GM12878 (cell line): ENCODE data around the gene EPB41. TPM values are rescaled to one million over a fixed set of nuclear protein-coding genes. Genes with fewer than 3 reads are reported as not detected.

Source experiments
- ATAC-seq: fragments of 200-7000 bp; cut with Tn5 transposase; 3 replicates; pipeline ENCODE4 v1.9.1; 2020; ENCODE audit warnings: mild to moderate bottlenecking, moderate library complexity
- BruUV-seq: library from RNA; stranded (reverse); fragments of 400-500 nt; replicated peaks from 2 replicates; lab custom pipeline; 2021; lab: Mats Ljungman, UMichigan
- CTCF ChIA-PET: fragments of 300-600 bp; sonication (Branson Sonifier 250); formaldehyde crosslinking; extraction: SDS; loops from one replicate; lab custom pipeline; 2021; ENCODE audit warnings: inconsistent platforms; lab: Yijun Ruan, JAX
- POLR2A ChIA-PET: fragments of 350-600 bp; formaldehyde crosslinking; extraction: SDS; loops from one replicate; lab custom pipeline; 2021; ENCODE audit warnings: inconsistent platforms; lab: Charles Lee
- RAD21 ChIA-PET: fragments of 300-600 bp; sonication (Branson Sonifier 250); formaldehyde crosslinking; loops from one replicate; lab custom pipeline; 2023; ENCODE audit warnings: antibody characterized with exemption; ENCODE audit not compliant: unreplicated experiment; lab: Charles Lee
- SMC1A ChIA-PET: fragments of 300-600 bp; sonication (Branson Sonifier 250); formaldehyde crosslinking; loops from one replicate; lab custom pipeline; 2023; ENCODE audit not compliant: unreplicated experiment, uncharacterized antibody; lab: Charles Lee
- DNase-seq: peaks from one replicate; pipeline ENCODE4 v3.0.0-alpha.2; 2011; ENCODE audit warnings: low read depth, low spot score
- FAIRE-seq: peaks from 3 replicates; lab custom pipeline; 2011; peaks lifted over from hg19 to GRCh38; lab: Jason Lieb, UNC
- H2AFZ ChIP-seq: 2 replicates; pipeline ENCODE4 v1.6.0; 2011; ENCODE audit warnings: low read depth, low read length, control low read depth; ENCODE audit not compliant: control insufficient read depth
- H3K27ac ChIP-seq: 2 replicates; pipeline ENCODE4 v1.5.1; 2011; ENCODE audit warnings: control low read depth; ENCODE audit not compliant: control insufficient read depth, insufficient read depth
- H3K27me3 ChIP-seq, 2 experiments: replicated peaks in 1 of 2; 2 replicates each; pipeline versions ENCODE4 v1.6.0 to v1.6.1; 2011; ENCODE audit warnings: low read length in 1 of 2; ENCODE audit not compliant: control insufficient read depth in 2 of 2, insufficient read depth in 2 of 2
- H3K36me3 ChIP-seq, 2 experiments: 2 replicates each; pipeline ENCODE4 v1.5.1; 2011; ENCODE audit warnings: low read length in 1 of 2; ENCODE audit not compliant: control insufficient read depth in 2 of 2, insufficient read depth in 2 of 2
- H3K4me1 ChIP-seq: 2 replicates; pipeline ENCODE4 v1.6.1; 2011; ENCODE audit warnings: mild to moderate bottlenecking, low read length, moderate library complexity, mixed read lengths; ENCODE audit not compliant: control insufficient read depth, insufficient read depth
- H3K4me2 ChIP-seq: 2 replicates; pipeline ENCODE4 v1.6.0; 2011; ENCODE audit warnings: control low read depth; ENCODE audit not compliant: control insufficient read depth, insufficient read depth
- H3K4me3 ChIP-seq: fragments of 200-600 bp; sonication (generic); 2 replicates; pipeline ENCODE4 v1.5.1; 2016
- H3K79me2 ChIP-seq: 2 replicates; pipeline ENCODE4 v1.6.0; 2011; ENCODE audit warnings: low read length; ENCODE audit not compliant: control insufficient read depth, insufficient read depth
- H3K9ac ChIP-seq: 2 replicates; pipeline ENCODE4 v1.8.0; 2011; ENCODE audit warnings: low read length, control low read depth, mixed read lengths; ENCODE audit not compliant: control insufficient read depth, insufficient read depth
- H3K9me3 ChIP-seq: replicated peaks from 3 replicates; pipeline ENCODE4 v1.5.1; 2011; ENCODE audit warnings: mild to moderate bottlenecking, low read length; ENCODE audit not compliant: control insufficient read depth, insufficient read depth
- H4K20me1 ChIP-seq: 2 replicates; pipeline ENCODE4 v1.6.0; 2011; ENCODE audit not compliant: control insufficient read depth, insufficient read depth
- BHLHE40 ChIP-seq, 2 experiments: fragments of 450-650 bp in 1 of 2; IDR thresholded peaks; 2 replicates each; pipeline ENCODE4 v1.6.1; 2011 to 2017; ENCODE audit warnings: low read depth in 2 of 2, borderline replicate concordance in 1 of 2, improper control_type of control experiment in 1 of 2, low read length in 1 of 2, mild to moderate bottlenecking in 1 of 2
- CEBPB ChIP-seq, 2 experiments: fragments of 150-350 bp in 1 of 2; IDR thresholded peaks; 2 replicates each; pipeline ENCODE4 v1.6.1; 2012 to 2014; ENCODE audit warnings: low read depth in 2 of 2, low read length in 2 of 2, borderline replicate concordance in 1 of 2, inconsistent platforms in 1 of 2
- IRF4 ChIP-seq: IDR thresholded peaks from 2 replicates; pipeline ENCODE4 v1.6.1; 2011; ENCODE audit warnings: low read depth, low read length
- NFIC ChIP-seq: IDR thresholded peaks from 2 replicates; pipeline ENCODE4 v1.6.1; 2012; ENCODE audit warnings: low read depth, mild to moderate bottlenecking, inconsistent platforms, low read length, moderate library complexity
- PAX8 ChIP-seq: fragments of 450-650 bp; IDR thresholded peaks from 2 replicates; pipeline ENCODE4 v1.6.1; 2017; ENCODE audit warnings: mild to moderate bottlenecking, moderate library complexity
- RAD51 ChIP-seq: fragments of 450-650 bp; IDR thresholded peaks from 2 replicates; pipeline ENCODE4 v1.6.1; 2016; ENCODE audit warnings: moderate library complexity, mild to moderate bottlenecking, inconsistent platforms
- SIN3A ChIP-seq: IDR thresholded peaks from 2 replicates; pipeline ENCODE4 v1.6.1; 2012; ENCODE audit warnings: low read depth, low read length, improper control_type of control experiment
- TCF12 ChIP-seq: IDR thresholded peaks from 2 replicates; pipeline ENCODE4 v1.6.1; 2011; ENCODE audit warnings: low read depth, mild to moderate bottlenecking, low read length
- ZNF24 ChIP-seq: fragments of 450-650 bp; IDR thresholded peaks from 2 replicates; pipeline ENCODE4 v1.6.1; 2017; ENCODE audit warnings: antibody characterized with exemption, mild to moderate bottlenecking
- ZNF622 ChIP-seq: fragments of 450-650 bp; IDR thresholded peaks from 2 replicates; pipeline ENCODE4 v1.6.1; 2017; ENCODE audit warnings: mild to moderate bottlenecking, inconsistent platforms
- WGBS: methylation state at CpG from one replicate; pipeline ENCODE4 v1.1.6; 2016; ENCODE audit warnings: low lambda C conversion rate; ENCODE audit not compliant: insufficient replicate concordance, insufficient coverage; ENCODE audit errors: missing lambda C conversion rate; 5-methylcytosine and 5-hydroxymethylcytosine counted together
- in situ Hi-C: fragments of 300-500 bp; cut with MboI; formaldehyde crosslinking; loops from 9 replicates; pipeline ENCODE4 v1.14.3; 2018; ENCODE audit warnings: mixed read lengths
- intact Hi-C: fragments of 100-400 bp; cut with micrococcal nuclease; formaldehyde crosslinking; loops from one replicate; pipeline ENCODE4 v1.14.2; 2022; ENCODE audit not compliant: unreplicated experiment
- polyA plus RNA-seq, 11 experiments: library from polyadenylated mRNA; depleted of rRNA in 4 of 11; unstranded in 6 of 11; stranded (reverse) in 5 of 11; fragments of >200 nt; fragmentation: Nextera tagmentation in 4 of 11; fragmentation: Illumina TruSeq in 1 of 11; extraction: Ambion mirVana in 4 of 11; extraction: Trizol in 1 of 11; gene quantifications; 1 replicate in 1 of 11; 2 replicates in 10 of 11; pipeline versions ENCODE4 v1.2.1 to v1.2.3, GENCODE V29; 2011 to 2016; ENCODE audit warnings: inconsistent platforms in 2 of 11, missing spikeins in 2 of 11, low read depth in 1 of 11
- total RNA-seq, 4 experiments: library from RNA; depleted of rRNA in 3 of 4; stranded (reverse); fragments of >200 nt in 3 of 4; fragmentation: Illumina TruSeq in 1 of 4; extraction: Trizol in 1 of 4; gene quantifications; 2 replicates each; pipeline versions ENCODE4 v1.2.1 to v1.2.3, GENCODE V29; 2013 to 2021

The EPB41 gene
- total and polyA plus RNA-seq, 10 of the 15 experiments (the other 5 are each of a cell fraction or from before 2014, with no cell fraction given), result 1.1 to 77.6 (median 58.8) TPM

DNA sequence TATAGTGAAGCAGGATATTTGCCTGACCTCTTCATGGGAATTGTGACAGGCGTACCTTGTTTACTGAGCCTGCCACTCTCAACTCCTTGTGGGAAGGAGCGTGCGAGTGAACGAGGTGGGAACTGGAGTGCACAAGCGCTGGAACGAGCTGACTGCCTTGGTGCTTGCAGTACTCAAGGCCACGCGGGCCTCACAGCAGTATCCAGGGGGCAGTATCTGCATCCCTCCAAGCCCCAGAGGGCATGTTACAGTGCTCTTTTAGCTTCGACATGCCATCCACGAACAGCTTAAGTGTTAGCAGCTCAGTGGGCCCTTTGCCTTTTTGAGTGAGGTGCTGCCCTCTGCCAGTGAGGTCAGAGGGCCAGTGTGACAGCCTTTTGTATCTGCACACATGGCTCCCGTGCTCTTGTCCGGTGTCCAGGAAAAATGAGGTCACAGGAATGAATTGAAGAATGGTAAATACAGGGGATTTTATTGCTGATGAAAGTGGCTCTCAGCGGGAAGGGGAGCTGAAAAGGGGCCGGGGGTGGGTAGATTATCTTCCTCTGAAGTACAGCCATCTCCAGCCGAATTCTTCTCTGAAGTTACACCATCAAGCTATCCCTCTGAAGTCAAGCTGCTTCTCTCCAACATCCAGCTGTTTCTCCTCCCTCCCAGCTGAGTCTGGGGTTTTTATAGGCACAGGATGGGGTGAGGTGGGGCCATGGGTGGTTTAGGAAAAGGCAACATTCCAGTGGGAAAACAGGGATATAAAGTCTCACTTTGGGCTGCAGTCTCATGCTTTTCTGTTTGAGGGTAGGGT lies 69.3 kb downstream of the EPB41 start:
- Histone ChIP-seq H2AFZ (no peak overlapping the region), H3K4me3 (no peak overlapping the region), H3K79me2 (no peaks in the 10 kb centered on the region), H3K4me1 (peaks cover 8% of the 10 kb centered on the region), H3K27ac (no peak overlapping the region), H3K9me3 (peaks cover 7% of the 10 kb centered on the region), H3K4me2 (no peak overlapping the region), H3K9ac (no peak overlapping the region), H4K20me1 (no peaks in the 10 kb centered on the region), H3K36me3 (no peaks in the 10 kb centered on the region), H3K27me3 (no peaks in the 10 kb centered on the region)
- BruUV-seq, result no TSS peak
- ChIA-PET POLR2A (no interaction called here), SMC1A (interaction anchor here (0.9 kb wide), 1 partner anchor 100 kb away, joined by 3 read pairs; no protein-coding TSS in a partner anchor), RAD21 (no interaction called here), CTCF (no interaction called here)
- TF ChIP-seq PAX8 (no peak), ZNF24 (no peak), ZNF622 (no peak), CEBPB (IDR thresholded peaks at IDR 0.05; ENCODE audit: borderline replicate concordance in 1 of 2, low read depth in 2 of 2, low read length in 2 of 2) (no peak), SIN3A (no peak), TCF12 (no peak), RAD51 (no peak), IRF4 (no peak), BHLHE40 (IDR thresholded peaks at IDR 0.05; ENCODE audit: borderline replicate concordance in 1 of 2, low read depth in 2 of 2, low read length in 1 of 2) (no peak), NFIC (no peak)
- no peak for ATAC-seq
- intact Hi-C loops (no loop called here), in situ Hi-C loops (no loop called here)
- WGBS, result 74% methylated on average over 14 of the region's 15 CpGs
- no peak for DNase-seq
- no peak for FAIRE-seq
